Spleen (tissue), 11 donors: Measurements from ENCODE around the gene XRCC3. TPM values are rescaled to one million over a fixed set of nuclear protein-coding genes. Genes with fewer than 3 reads are reported as not detected.

Experiments used
- DNase-seq: peaks from one replicate; pipeline ENCODE4 v3.0.0-alpha.2; 2020
- H3K27ac ChIP-seq, 8 donors: fragments of 200-600 bp; sonication (generic) in 7 of 8; 1 replicate in 4 of 8; 2 replicates in 4 of 8; pipeline versions ENCODE4 v1.5.0 to v1.8.0; 2016 to 2021; ENCODE audit warnings: inconsistent platforms in 4 of 8, mild to moderate bottlenecking in 4 of 8, moderate library complexity in 1 of 8
- H3K27me3 ChIP-seq, 7 donors: fragments of 200-600 bp; sonication (generic) in 6 of 7; replicated peaks in 1 of 7; 1 replicate in 4 of 7; 2 replicates in 3 of 7; pipeline versions ENCODE4 v1.5.0 to v1.8.0; 2016 to 2021; ENCODE audit warnings: inconsistent platforms in 3 of 7, mild to moderate bottlenecking in 1 of 7
- H3K36me3 ChIP-seq, 6 donors: fragments of 200-600 bp; sonication (generic) in 5 of 6; 1 replicate in 4 of 6; 2 replicates in 2 of 6; pipeline versions ENCODE4 v1.5.0 to v1.8.0; 2016 to 2021; ENCODE audit warnings: inconsistent platforms in 2 of 6
- H3K4me1 ChIP-seq, 6 donors: fragments of 200-600 bp; sonication (generic) in 5 of 6; 1 replicate in 3 of 6; 2 replicates in 3 of 6; pipeline versions ENCODE4 v1.5.0 to v1.8.0; 2016 to 2021; ENCODE audit warnings: inconsistent platforms in 3 of 6
- H3K4me3 ChIP-seq, 8 donors: fragments of 200-600 bp; sonication (generic) in 7 of 8; 1 replicate in 4 of 8; 2 replicates in 4 of 8; pipeline versions ENCODE4 v1.5.0 to v1.8.0; 2016 to 2021; ENCODE audit warnings: inconsistent platforms in 4 of 8, mild to moderate bottlenecking in 4 of 8, moderate library complexity in 2 of 8
- H3K9me3 ChIP-seq, 8 donors: fragments of 200-600 bp; sonication (generic) in 7 of 8; 1 replicate in 4 of 8; 2 replicates in 4 of 8; pipeline versions ENCODE4 v1.5.0 to v1.8.0; 2016 to 2021; ENCODE audit warnings: inconsistent platforms in 4 of 8
- POLR2A ChIP-seq, 3 donors: fragments of 450-650 bp; IDR thresholded peaks; one replicate each; pipeline ENCODE4 v1.5.1; 2017; ENCODE audit warnings: antibody characterized with exemption in 3 of 3, mild to moderate bottlenecking in 1 of 3
- POLR2AphosphoS5 ChIP-seq, 3 donors: sonication (generic); formaldehyde crosslinking; IDR thresholded peaks; one replicate each; pipeline ENCODE4 v1.5.1; 2017; ENCODE audit warnings: antibody characterized with exemption in 3 of 3
- whole genome bisulfite sequencing, 5 donors: extraction: QIAGEN DNeasy Blood & Tissue Kit in 3 of 5; methylation state at CpG; one replicate each; pipeline versions ENCODE4 v1.1.5 to v1.1.7; 2013 to 2018; 5-methylcytosine and 5-hydroxymethylcytosine counted together
- intact Hi-C: fragments of 100-400 bp; cut with DNase I; formaldehyde crosslinking; loops from one replicate; pipeline ENCODE4 v1.15.0; 2023; ENCODE audit warnings: low total_unique reads
- polyA plus RNA-seq, 3 donors: library from polyadenylated mRNA; stranded (reverse); fragments of 200-250 nt; gene quantifications; one replicate each; pipeline ENCODE4 v1.2.1, GENCODE V29; 2013
- total RNA-seq, 7 donors: library from RNA; depleted of rRNA in 3 of 7; stranded (reverse); fragments of >200 nt in 3 of 7; fragmentation: NEBNext Ultra II Directional in 4 of 7; extraction: Animal tissue kit (Norgen Biotek cat#: 25700) in 4 of 7; gene quantifications; one replicate each; pipeline versions ENCODE4 v1.1.0 to v1.2.1, GENCODE V29; 2016 to 2021
- TF ChIP-seq, protein P1 (sequence below), 11 experiments: fragments of 200-600 bp in 7 of 11; fragments of 450-650 bp in 4 of 11; sonication (generic) in 4 of 11; IDR thresholded peaks in 8 of 11; conservative IDR thresholded peaks in 3 of 11; 1 replicate in 7 of 11; 2 replicates in 4 of 11; pipeline versions ENCODE4 v1.4.0 to v1.8.0; 2016 to 2021; ENCODE audit warnings: antibody characterized with exemption in 11 of 11, inconsistent platforms in 4 of 11, mild to moderate bottlenecking in 1 of 11
- donor health status: healthy with polysubstance abuse.
- donor health status: DM: no; HTN: no; CAD: no; lungs with moderate emphysema.
- donor health status: DM: no; HTN: no; CAD: no.
- donor health status: Bipolar disorder and iron deficiency.
- donor health status: healthy.
- donor health status: DM: no; HTN: no; CAD: no.
- donor health status: DM: yes; HTN: yes; CAD: no.

The XRCC3 gene
- total and polyA plus RNA-seq, 10 donors: 5.9 to 20.4 (median 14.3) TPM

DNA sequence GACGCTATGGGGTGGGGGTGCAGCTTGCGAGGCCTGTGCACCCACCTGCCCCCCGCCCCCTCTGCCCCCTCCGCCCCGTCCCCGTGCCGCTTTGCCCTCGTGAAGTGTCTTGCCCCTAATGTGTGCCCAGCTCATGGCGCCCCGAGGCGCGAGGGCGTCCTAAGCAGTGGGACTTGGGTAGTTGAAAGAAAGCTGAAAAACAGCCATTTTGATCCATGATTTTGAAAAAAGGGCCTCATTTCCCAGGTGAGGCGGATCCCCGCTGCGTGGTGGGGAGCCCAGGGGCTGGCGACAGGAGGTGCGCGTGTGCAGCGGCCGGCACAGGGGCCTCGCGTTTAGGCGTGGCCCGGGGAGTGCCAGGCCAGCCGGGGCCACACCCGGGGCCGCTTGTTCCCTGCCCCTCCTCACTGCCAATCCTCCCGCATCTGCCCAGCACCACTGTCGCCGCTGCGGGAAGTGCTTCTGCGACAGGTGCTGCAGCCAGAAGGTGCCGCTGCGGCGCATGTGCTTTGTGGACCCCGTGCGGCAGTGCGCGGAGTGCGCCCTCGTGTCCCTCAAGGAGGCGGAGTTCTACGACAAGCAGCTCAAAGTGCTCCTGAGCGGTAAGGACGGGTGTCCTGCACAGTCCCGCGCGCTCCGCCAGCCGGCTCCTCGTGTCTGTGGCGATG, 12.2 kb upstream of the XRCC3 start:
- no peaks in the 10 kb centered on the region for H3K9me3 ChIP-seq
- DNase-seq: no peak
- no peak overlapping the region for H3K27ac ChIP-seq
- no peak overlapping the region for H3K4me3 ChIP-seq
- peaks cover 0 to 79% (median 29%) of the 10 kb centered on the region in 6 donors for H3K36me3 ChIP-seq
- WGBS, 5 donors: 88 to 92% (median 89%) methylated on average over 22 to 53 of the region's 53 CpGs
- TF ChIP-seq, protein P1, sequence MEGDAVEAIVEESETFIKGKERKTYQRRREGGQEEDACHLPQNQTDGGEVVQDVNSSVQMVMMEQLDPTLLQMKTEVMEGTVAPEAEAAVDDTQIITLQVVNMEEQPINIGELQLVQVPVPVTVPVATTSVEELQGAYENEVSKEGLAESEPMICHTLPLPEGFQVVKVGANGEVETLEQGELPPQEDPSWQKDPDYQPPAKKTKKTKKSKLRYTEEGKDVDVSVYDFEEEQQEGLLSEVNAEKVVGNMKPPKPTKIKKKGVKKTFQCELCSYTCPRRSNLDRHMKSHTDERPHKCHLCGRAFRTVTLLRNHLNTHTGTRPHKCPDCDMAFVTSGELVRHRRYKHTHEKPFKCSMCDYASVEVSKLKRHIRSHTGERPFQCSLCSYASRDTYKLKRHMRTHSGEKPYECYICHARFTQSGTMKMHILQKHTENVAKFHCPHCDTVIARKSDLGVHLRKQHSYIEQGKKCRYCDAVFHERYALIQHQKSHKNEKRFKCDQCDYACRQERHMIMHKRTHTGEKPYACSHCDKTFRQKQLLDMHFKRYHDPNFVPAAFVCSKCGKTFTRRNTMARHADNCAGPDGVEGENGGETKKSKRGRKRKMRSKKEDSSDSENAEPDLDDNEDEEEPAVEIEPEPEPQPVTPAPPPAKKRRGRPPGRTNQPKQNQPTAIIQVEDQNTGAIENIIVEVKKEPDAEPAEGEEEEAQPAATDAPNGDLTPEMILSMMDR (IDR thresholded peaks at IDR 0.05 in 8 of 11, conservative IDR thresholded peaks at IDR 0.05 in 3 of 11): no peak
- peak in 1 of 3 donors; percentile 7 for TF ChIP-seq POLR2AphosphoS5 (IDR thresholded peaks at IDR 0.05)
- no peaks in the 10 kb centered on the region for H3K27me3 ChIP-seq
- intact Hi-C loops: no loop called here
- H3K4me1 ChIP-seq: peaks cover 0 to 58% (median 33%) of the 10 kb centered on the region in 6 donors

DNA sequence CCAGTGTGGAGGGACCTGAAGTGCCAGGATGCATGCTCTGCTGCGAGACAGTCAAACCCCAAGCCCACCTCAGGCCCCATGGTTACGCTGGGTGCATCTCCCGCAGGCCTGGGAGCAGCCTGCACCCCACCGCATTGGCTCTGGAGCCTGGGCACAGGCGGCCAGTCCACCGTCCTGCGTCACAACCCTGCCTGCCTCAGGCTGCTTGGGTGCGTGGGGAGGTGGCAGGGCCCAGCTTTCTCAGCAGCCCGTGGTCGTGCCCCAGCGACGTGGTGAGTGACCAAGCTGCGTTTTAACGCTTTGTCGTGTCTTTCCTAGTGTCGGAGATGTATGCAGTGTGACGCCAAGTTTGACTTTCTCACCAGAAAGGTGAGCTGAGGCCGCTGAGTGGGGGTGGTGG, 11.2 kb upstream of the XRCC3 start:
- TF ChIP-seq POLR2A (IDR thresholded peaks at IDR 0.05): no peak
- TF ChIP-seq POLR2AphosphoS5 (IDR thresholded peaks at IDR 0.05): peak in 1 of 3 donors; percentile 5
- no peak overlapping the region for H3K27ac ChIP-seq
- no peaks in the 10 kb centered on the region for H3K9me3 ChIP-seq
- intact Hi-C loops: no loop called here
- peaks cover 0 to 56% (median 33%) of the 10 kb centered on the region in 6 donors for H3K4me1 ChIP-seq
- no peak for DNase-seq
- H3K27me3 ChIP-seq: no peaks in the 10 kb centered on the region
- H3K4me3 ChIP-seq: no peak overlapping the region
- 88 to 97% (median 94%) methylated on average over 17 to 18 of the region's 18 CpGs for WGBS, 5 donors
- H3K36me3 ChIP-seq: peaks cover 0 to 70% (median 23%) of the 10 kb centered on the region in 6 donors

DNA sequence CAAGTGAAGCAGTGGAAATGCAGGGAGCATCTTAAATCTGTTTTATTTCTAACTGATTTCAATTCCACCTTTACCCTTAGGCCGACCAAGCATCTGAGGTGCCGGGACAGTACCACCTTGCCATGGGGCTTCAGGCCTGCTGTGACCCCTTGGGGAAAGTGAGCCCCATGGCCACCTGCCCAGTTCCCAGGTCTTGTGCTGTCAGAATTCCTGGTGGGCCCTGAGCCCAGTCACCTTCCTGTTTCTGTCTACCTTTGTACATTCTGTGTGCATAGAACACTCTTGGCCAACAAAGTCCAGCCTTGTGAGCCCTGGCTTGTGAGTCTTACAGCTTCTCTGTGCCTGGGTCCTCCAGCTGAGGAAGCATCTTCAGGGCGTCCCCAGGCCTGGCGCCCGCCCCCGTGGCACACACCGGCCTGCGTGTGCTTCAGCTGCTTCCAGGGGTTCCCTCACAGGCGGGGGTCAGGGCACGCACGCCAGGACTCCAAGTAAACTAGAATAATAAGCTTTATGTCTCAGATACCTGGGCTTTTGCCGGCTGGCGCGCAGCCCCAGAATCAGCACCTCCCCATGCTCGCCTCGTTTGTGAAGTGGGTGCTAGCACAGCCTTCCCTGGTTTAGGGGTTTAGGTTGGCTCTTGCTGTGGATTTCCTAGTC, 10.6 kb upstream of the XRCC3 start:
- Histone ChIP-seq H3K27ac (no peak overlapping the region), H3K27me3 (no peaks in the 10 kb centered on the region), H3K4me1 (peaks cover 0 to 51% (median 33%) of the 10 kb centered on the region in 6 donors), H3K36me3 (peaks cover 0 to 68% (median 23%) of the 10 kb centered on the region in 6 donors), H3K9me3 (no peaks in the 10 kb centered on the region), H3K4me3 (no peak overlapping the region)
- TF ChIP-seq POLR2AphosphoS5 (IDR thresholded peaks at IDR 0.05): no peak
- TF ChIP-seq, protein P1 (IDR thresholded peaks at IDR 0.05 in 8 of 11, conservative IDR thresholded peaks at IDR 0.05 in 3 of 11): no peak
- TF ChIP-seq POLR2A (IDR thresholded peaks at IDR 0.05): no peak
- intact Hi-C loops: no loop called here
- DNase-seq: no peak
- WGBS, 5 donors: 92 to 99% (median 96%) methylated on average over 16 of the region's 16 CpGs

DNA sequence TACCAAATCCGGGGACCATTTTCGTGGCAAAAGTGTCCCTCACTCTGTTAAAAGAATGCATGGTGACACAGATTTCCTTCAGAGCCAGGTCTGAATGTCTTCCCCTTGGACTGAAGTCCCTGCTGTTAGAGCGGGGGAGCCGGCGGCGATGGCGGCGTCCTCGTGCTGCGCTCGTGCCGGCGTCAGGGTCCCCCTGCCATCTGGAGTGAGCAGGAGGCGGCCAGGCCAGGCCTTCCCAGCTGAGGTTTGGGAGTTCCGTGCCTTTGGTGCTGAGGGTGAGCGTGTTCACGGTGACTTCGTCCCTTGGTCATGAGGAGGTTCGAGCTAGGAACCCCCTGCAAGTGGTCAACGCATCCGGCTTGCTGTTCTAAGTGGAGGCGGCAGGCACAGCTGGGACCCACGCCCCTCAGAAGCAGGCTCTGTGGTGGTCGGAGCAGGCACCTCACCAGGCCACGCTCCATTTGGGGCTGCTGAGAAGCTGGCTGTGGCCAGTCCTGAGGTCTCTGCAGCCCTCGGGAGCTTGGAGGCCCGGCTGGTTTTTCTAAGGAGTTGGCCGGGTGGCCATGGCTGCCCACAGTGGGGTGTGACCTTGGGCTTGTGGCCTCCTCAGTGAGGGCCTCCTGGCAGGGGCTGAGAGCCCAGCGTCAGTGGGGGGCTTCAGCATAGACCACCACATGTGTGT, 9.9 kb upstream of the XRCC3 start:
- 92 to 98% (median 94%) methylated on average over 15 to 29 of the region's 29 CpGs for WGBS, 5 donors
- DNase-seq: peak; percentile 65
- H3K27ac ChIP-seq: peak overlapping the region in 1 of 8 donors; percentile 62
- no peaks in the 10 kb centered on the region for H3K9me3 ChIP-seq
- H3K4me1 ChIP-seq: peaks cover 0 to 50% (median 29%) of the 10 kb centered on the region in 6 donors
- intact Hi-C loops: no loop called here
- no peak overlapping the region for H3K4me3 ChIP-seq
- no peaks in the 10 kb centered on the region for H3K27me3 ChIP-seq
- TF ChIP-seq, protein P1 (IDR thresholded peaks at IDR 0.05 in 8 of 11, conservative IDR thresholded peaks at IDR 0.05 in 3 of 11): no peak
- no peak for TF ChIP-seq POLR2AphosphoS5 (IDR thresholded peaks at IDR 0.05)
- no peak for TF ChIP-seq POLR2A (IDR thresholded peaks at IDR 0.05)
- peaks cover 0 to 61% (median 20%) of the 10 kb centered on the region in 6 donors for H3K36me3 ChIP-seq
